ENCODE results near the gene INKA2.

GRCh38 chr1:111738133-111738435 lies 1.1 kb downstream of the INKA2 start:
- TF ChIP-seq, protein P1, sequence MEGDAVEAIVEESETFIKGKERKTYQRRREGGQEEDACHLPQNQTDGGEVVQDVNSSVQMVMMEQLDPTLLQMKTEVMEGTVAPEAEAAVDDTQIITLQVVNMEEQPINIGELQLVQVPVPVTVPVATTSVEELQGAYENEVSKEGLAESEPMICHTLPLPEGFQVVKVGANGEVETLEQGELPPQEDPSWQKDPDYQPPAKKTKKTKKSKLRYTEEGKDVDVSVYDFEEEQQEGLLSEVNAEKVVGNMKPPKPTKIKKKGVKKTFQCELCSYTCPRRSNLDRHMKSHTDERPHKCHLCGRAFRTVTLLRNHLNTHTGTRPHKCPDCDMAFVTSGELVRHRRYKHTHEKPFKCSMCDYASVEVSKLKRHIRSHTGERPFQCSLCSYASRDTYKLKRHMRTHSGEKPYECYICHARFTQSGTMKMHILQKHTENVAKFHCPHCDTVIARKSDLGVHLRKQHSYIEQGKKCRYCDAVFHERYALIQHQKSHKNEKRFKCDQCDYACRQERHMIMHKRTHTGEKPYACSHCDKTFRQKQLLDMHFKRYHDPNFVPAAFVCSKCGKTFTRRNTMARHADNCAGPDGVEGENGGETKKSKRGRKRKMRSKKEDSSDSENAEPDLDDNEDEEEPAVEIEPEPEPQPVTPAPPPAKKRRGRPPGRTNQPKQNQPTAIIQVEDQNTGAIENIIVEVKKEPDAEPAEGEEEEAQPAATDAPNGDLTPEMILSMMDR (conservative IDR thresholded peaks at IDR 0.05) = no peak
- no peak for TF ChIP-seq ZFX (IDR thresholded peaks at IDR 0.05)
